ENCODE measurements around the gene LRBA. TPM values are rescaled to one million over a fixed set of nuclear protein-coding genes. Genes with fewer than 3 reads are reported as not detected.
"Not testable (repeated sequence)": the region's sequence is repeated elsewhere in the genome, so short reads cannot be mapped to it uniquely, and the experiment has no call there.

Gene LRBA, protein sequence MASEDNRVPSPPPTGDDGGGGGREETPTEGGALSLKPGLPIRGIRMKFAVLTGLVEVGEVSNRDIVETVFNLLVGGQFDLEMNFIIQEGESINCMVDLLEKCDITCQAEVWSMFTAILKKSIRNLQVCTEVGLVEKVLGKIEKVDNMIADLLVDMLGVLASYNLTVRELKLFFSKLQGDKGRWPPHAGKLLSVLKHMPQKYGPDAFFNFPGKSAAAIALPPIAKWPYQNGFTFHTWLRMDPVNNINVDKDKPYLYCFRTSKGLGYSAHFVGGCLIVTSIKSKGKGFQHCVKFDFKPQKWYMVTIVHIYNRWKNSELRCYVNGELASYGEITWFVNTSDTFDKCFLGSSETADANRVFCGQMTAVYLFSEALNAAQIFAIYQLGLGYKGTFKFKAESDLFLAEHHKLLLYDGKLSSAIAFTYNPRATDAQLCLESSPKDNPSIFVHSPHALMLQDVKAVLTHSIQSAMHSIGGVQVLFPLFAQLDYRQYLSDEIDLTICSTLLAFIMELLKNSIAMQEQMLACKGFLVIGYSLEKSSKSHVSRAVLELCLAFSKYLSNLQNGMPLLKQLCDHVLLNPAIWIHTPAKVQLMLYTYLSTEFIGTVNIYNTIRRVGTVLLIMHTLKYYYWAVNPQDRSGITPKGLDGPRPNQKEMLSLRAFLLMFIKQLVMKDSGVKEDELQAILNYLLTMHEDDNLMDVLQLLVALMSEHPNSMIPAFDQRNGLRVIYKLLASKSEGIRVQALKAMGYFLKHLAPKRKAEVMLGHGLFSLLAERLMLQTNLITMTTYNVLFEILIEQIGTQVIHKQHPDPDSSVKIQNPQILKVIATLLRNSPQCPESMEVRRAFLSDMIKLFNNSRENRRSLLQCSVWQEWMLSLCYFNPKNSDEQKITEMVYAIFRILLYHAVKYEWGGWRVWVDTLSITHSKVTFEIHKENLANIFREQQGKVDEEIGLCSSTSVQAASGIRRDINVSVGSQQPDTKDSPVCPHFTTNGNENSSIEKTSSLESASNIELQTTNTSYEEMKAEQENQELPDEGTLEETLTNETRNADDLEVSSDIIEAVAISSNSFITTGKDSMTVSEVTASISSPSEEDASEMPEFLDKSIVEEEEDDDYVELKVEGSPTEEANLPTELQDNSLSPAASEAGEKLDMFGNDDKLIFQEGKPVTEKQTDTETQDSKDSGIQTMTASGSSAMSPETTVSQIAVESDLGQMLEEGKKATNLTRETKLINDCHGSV (N-terminal part only)
- total RNA-seq (2021) (69.1 to 74.9 TPM (median 69.6 TPM) in 3 replicates), Bru-seq, nascent RNA (percentile 82 among the genes with signal in this experiment)
- long read RNA-seq, experiment 1, full-length matches to known transcripts = 9 of 164 reads
- long read RNA-seq, experiment 1, partial matches to known transcripts = 90 of 164 reads
- long read RNA-seq, experiment 1, other reads (novel, unspliced or antisense) = 65 of 164 reads
- long read RNA-seq, experiment 2, partial matches to known transcripts = 34 of 78 reads
- long read RNA-seq, experiment 2, other reads (novel, unspliced or antisense) = 40 of 78 reads
- long read RNA-seq, experiment 3, partial matches to known transcripts = 8 of 9 reads
- long read RNA-seq, experiment 3, other reads (novel, unspliced or antisense) = 1 of 9 reads

- ATAC-seq (peak; percentile 83), DNase-seq (ENCODE audit: low spot score) (peak; percentile 92)
- POLR2A ChIA-PET = interaction anchor here (1.5 to 1.9 kb wide), 3 partner anchors 11 to 53 kb away, joined by 4 to 8 read pairs (median 7); no protein-coding TSS in a partner anchor
- Mint-ChIP-seq H3K36me3 (peaks cover 17% of the 10 kb centered on the region), H3K27me3 (ENCODE audit: low read depth) (no peaks in the 10 kb centered on the region), H3K4me3 (peak within 1 kb of the TSS; percentile 96), H3K9me3 (no peaks in the 10 kb centered on the region), H3K27ac (peak within 1 kb of the TSS; percentile 99), H3K4me1 (peaks cover 20% of the 10 kb centered on the region)
- CTCF ChIA-PET = interaction anchor here (1.0 kb wide), 1 partner anchor 31 kb away, joined by 3 read pairs; no protein-coding TSS in a partner anchor
- TF ChIP-seq NFYB (CRISPR knock-in tag; conservative IDR thresholded peaks at IDR 0.05; ENCODE audit: low read depth) = 0 out of 2 replicates have a peak, but pooled peaks have one; percentile 7
- TF ChIP-seq CTCF (IDR thresholded peaks at IDR 0.05) = no peak
- TF ChIP-seq, protein P1, sequence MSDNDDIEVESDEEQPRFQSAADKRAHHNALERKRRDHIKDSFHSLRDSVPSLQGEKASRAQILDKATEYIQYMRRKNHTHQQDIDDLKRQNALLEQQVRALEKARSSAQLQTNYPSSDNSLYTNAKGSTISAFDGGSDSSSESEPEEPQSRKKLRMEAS (CRISPR knock-in tag; IDR thresholded peaks at IDR 0.05) = peak; percentile 43; the same call in 1 of the 2 replicates
- peak; percentile 38; the same call in 1 of the 2 replicates for TF ChIP-seq SP1 (CRISPR knock-in tag; conservative IDR thresholded peaks at IDR 0.05)
- TF ChIP-seq, protein P2, sequence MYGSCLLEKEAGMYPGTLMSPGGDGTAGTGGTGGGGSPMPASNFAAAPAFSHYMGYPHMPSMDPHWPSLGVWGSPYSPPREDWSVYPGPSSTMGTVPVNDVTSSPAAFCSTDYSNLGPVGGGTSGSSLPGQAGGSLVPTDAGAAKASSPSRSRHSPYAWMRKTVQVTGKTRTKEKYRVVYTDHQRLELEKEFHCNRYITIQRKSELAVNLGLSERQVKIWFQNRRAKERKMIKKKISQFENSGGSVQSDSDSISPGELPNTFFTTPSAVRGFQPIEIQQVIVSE (CRISPR knock-in tag; IDR thresholded peaks at IDR 0.05; ENCODE audit: borderline replicate concordance) = no peak
- TF ChIP-seq, protein P3, sequence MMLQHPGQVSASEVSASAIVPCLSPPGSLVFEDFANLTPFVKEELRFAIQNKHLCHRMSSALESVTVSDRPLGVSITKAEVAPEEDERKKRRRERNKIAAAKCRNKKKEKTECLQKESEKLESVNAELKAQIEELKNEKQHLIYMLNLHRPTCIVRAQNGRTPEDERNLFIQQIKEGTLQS (CRISPR knock-in tag; conservative IDR thresholded peaks at IDR 0.05) = no peak
- TF ChIP-seq JUN (CRISPR knock-in tag; IDR thresholded peaks at IDR 0.05) = no peak
- no peak for TF ChIP-seq ZNF423 (CRISPR knock-in tag; IDR thresholded peaks at IDR 0.05)
- no peak for TF ChIP-seq TEAD1 (CRISPR knock-in tag; IDR thresholded peaks at IDR 0.05)
- TF ChIP-seq, protein P4, sequence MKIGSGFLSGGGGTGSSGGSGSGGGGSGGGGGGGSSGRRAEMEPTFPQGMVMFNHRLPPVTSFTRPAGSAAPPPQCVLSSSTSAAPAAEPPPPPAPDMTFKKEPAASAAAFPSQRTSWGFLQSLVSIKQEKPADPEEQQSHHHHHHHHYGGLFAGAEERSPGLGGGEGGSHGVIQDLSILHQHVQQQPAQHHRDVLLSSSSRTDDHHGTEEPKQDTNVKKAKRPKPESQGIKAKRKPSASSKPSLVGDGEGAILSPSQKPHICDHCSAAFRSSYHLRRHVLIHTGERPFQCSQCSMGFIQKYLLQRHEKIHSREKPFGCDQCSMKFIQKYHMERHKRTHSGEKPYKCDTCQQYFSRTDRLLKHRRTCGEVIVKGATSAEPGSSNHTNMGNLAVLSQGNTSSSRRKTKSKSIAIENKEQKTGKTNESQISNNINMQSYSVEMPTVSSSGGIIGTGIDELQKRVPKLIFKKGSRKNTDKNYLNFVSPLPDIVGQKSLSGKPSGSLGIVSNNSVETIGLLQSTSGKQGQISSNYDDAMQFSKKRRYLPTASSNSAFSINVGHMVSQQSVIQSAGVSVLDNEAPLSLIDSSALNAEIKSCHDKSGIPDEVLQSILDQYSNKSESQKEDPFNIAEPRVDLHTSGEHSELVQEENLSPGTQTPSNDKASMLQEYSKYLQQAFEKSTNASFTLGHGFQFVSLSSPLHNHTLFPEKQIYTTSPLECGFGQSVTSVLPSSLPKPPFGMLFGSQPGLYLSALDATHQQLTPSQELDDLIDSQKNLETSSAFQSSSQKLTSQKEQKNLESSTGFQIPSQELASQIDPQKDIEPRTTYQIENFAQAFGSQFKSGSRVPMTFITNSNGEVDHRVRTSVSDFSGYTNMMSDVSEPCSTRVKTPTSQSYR (CRISPR knock-in tag; IDR thresholded peaks at IDR 0.05) = 0 out of 2 replicates have a peak, but pooled peaks have one; percentile 56
- TF ChIP-seq, protein P5, sequence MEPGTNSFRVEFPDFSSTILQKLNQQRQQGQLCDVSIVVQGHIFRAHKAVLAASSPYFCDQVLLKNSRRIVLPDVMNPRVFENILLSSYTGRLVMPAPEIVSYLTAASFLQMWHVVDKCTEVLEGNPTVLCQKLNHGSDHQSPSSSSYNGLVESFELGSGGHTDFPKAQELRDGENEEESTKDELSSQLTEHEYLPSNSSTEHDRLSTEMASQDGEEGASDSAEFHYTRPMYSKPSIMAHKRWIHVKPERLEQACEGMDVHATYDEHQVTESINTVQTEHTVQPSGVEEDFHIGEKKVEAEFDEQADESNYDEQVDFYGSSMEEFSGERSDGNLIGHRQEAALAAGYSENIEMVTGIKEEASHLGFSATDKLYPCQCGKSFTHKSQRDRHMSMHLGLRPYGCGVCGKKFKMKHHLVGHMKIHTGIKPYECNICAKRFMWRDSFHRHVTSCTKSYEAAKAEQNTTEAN (CRISPR knock-in tag; IDR thresholded peaks at IDR 0.05) = 0 out of 2 replicates have a peak, but pooled peaks have one; percentile 55
- 0 out of 2 replicates have a peak, but pooled peaks have one; percentile 1 for TF ChIP-seq USF1 (CRISPR knock-in tag; IDR thresholded peaks at IDR 0.05)
- TF ChIP-seq NR3C1 (CRISPR knock-in tag; conservative IDR thresholded peaks at IDR 0.05; ENCODE audit: low read depth) = no peak
- no peak for TF ChIP-seq MLX (CRISPR knock-in tag; IDR thresholded peaks at IDR 0.05)
Observed at GRCh38 chr4:151014521-151015458, at the start of gene LRBA. Gene LRBA, minus strand, starts transcription at chr4:151015284. Its CDS starts 642 bp downstream, at chr4:151014642.

DNA sequence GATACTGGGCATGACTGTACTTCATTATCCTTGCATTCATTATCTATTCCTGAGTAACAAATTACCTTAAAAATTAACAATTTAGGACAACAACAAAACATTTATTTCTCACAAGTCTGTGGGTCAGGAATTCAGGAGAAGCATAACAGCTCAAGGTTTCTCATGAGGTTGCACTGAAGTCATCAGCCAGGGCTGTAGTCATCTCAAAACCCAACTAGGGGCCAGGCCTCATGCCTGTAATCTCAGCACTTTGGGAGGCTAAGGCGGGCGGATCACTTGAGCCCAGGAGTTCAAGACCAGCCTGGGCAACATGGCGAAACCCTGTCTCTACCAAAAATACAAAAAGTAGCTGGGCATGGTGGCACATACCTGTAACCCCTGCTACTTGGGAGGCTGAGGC lies 48.1 kb upstream of the LRBA start:
- H3K27ac Mint-ChIP-seq; H3K9me3 Mint-ChIP-seq; H3K4me3 Mint-ChIP-seq; DNase-seq (ENCODE audit: low spot score); CTCF ChIA-PET; H3K36me3 Mint-ChIP-seq; ATAC-seq; H3K4me1 Mint-ChIP-seq; H3K27me3 Mint-ChIP-seq (ENCODE audit: low read depth): not testable (repeated sequence)
- POLR2A ChIA-PET = interaction anchor here (0.6 kb wide), 1 partner anchor 16 kb away, joined by 4 read pairs; no protein-coding TSS in a partner anchor
